ENCODE data around the gene ADARB2. TPM values are rescaled to one million over a fixed set of nuclear protein-coding genes. Genes with fewer than 3 reads are reported as not detected.

ADARB2 gene
- total and polyA plus RNA-seq, 4 donors: 0.55 to 0.70 (median 0.59) TPM; not detected in 1

DNA sequence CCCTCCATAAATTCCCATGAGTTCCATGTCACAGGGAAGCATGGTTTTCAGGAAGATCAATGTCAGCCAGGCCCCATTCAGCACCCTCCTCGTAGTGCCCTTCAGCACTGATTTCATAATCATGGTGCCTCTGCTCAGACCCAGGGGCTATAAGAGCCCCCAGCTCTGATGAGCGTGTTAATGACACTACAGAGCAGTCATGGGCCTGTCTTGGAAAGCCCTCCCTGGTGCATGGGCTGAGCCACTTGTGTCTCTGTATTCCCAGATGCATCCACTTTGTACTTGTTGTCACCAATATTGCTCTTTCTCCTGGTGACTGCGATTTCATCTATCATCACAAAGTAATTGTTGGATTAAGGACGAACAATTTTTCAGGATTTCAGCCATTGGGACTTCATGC, 154.6 kb downstream of the ADARB2 start:
- no peak overlapping the region for H3K4me3 ChIP-seq (ENCODE audit: low read depth in 1 of 3, low read length in 3 of 3)
- 69% methylated on average over 4 of the region's 4 CpGs for WGBS
- no peaks in the 10 kb centered on the region for H3K4me1 ChIP-seq (ENCODE audit: control insufficient read depth in 4 of 4, insufficient read depth in 4 of 4, low read length in 3 of 4)
- H3K9me3 ChIP-seq (ENCODE audit: control insufficient read depth in 4 of 4, low read length in 3 of 4): no peaks in the 10 kb centered on the region
- no peaks in the 10 kb centered on the region for H3K36me3 ChIP-seq (ENCODE audit: control insufficient read depth in 4 of 4, insufficient read depth in 3 of 4, low read depth in 1 of 4, low read length in 3 of 4)
- TF ChIP-seq SP1 (IDR thresholded peaks at IDR 0.05) (no peak), FOXA1 (IDR thresholded peaks at IDR 0.05) (no peak), HNF4A (conservative IDR thresholded peaks at IDR 0.05) (no peak), RXRA (IDR thresholded peaks at IDR 0.05) (no peak), HNF4G (IDR thresholded peaks at IDR 0.05) (no peak), RAD21 (IDR thresholded peaks at IDR 0.05) (no peak), TAF1 (conservative IDR thresholded peaks at IDR 0.05) (no peak), NR2F2 (IDR thresholded peaks at IDR 0.05) (no peak), FOXA2 (IDR thresholded peaks at IDR 0.05) (no peak), YY1 (IDR thresholded peaks at IDR 0.05) (no peak), EGR1 (IDR thresholded peaks at IDR 0.05; ENCODE audit: low read depth in 2 of 2) (no peak), GABPA (IDR thresholded peaks at IDR 0.05 in 1 of 2, conservative IDR thresholded peaks at IDR 0.05 in 1 of 2) (no peak), JUND (IDR thresholded peaks at IDR 0.05) (no peak)
- TF ChIP-seq, protein P1, sequence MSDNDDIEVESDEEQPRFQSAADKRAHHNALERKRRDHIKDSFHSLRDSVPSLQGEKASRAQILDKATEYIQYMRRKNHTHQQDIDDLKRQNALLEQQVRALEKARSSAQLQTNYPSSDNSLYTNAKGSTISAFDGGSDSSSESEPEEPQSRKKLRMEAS (IDR thresholded peaks at IDR 0.05): no peak
- TF ChIP-seq, protein P2, sequence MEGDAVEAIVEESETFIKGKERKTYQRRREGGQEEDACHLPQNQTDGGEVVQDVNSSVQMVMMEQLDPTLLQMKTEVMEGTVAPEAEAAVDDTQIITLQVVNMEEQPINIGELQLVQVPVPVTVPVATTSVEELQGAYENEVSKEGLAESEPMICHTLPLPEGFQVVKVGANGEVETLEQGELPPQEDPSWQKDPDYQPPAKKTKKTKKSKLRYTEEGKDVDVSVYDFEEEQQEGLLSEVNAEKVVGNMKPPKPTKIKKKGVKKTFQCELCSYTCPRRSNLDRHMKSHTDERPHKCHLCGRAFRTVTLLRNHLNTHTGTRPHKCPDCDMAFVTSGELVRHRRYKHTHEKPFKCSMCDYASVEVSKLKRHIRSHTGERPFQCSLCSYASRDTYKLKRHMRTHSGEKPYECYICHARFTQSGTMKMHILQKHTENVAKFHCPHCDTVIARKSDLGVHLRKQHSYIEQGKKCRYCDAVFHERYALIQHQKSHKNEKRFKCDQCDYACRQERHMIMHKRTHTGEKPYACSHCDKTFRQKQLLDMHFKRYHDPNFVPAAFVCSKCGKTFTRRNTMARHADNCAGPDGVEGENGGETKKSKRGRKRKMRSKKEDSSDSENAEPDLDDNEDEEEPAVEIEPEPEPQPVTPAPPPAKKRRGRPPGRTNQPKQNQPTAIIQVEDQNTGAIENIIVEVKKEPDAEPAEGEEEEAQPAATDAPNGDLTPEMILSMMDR (IDR thresholded peaks at IDR 0.05; ENCODE audit: low read depth, low read length, missing input control): no peak
- TF ChIP-seq, protein P3, sequence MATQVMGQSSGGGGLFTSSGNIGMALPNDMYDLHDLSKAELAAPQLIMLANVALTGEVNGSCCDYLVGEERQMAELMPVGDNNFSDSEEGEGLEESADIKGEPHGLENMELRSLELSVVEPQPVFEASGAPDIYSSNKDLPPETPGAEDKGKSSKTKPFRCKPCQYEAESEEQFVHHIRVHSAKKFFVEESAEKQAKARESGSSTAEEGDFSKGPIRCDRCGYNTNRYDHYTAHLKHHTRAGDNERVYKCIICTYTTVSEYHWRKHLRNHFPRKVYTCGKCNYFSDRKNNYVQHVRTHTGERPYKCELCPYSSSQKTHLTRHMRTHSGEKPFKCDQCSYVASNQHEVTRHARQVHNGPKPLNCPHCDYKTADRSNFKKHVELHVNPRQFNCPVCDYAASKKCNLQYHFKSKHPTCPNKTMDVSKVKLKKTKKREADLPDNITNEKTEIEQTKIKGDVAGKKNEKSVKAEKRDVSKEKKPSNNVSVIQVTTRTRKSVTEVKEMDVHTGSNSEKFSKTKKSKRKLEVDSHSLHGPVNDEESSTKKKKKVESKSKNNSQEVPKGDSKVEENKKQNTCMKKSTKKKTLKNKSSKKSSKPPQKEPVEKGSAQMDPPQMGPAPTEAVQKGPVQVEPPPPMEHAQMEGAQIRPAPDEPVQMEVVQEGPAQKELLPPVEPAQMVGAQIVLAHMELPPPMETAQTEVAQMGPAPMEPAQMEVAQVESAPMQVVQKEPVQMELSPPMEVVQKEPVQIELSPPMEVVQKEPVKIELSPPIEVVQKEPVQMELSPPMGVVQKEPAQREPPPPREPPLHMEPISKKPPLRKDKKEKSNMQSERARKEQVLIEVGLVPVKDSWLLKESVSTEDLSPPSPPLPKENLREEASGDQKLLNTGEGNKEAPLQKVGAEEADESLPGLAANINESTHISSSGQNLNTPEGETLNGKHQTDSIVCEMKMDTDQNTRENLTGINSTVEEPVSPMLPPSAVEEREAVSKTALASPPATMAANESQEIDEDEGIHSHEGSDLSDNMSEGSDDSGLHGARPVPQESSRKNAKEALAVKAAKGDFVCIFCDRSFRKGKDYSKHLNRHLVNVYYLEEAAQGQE (IDR thresholded peaks at IDR 0.05): no peak
- TF ChIP-seq, protein P4, sequence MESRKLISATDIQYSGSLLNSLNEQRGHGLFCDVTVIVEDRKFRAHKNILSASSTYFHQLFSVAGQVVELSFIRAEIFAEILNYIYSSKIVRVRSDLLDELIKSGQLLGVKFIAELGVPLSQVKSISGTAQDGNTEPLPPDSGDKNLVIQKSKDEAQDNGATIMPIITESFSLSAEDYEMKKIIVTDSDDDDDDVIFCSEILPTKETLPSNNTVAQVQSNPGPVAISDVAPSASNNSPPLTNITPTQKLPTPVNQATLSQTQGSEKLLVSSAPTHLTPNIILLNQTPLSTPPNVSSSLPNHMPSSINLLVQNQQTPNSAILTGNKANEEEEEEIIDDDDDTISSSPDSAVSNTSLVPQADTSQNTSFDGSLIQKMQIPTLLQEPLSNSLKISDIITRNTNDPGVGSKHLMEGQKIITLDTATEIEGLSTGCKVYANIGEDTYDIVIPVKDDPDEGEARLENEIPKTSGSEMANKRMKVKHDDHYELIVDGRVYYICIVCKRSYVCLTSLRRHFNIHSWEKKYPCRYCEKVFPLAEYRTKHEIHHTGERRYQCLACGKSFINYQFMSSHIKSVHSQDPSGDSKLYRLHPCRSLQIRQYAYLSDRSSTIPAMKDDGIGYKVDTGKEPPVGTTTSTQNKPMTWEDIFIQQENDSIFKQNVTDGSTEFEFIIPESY (IDR thresholded peaks at IDR 0.05): no peak
- TF ChIP-seq, protein P5, sequence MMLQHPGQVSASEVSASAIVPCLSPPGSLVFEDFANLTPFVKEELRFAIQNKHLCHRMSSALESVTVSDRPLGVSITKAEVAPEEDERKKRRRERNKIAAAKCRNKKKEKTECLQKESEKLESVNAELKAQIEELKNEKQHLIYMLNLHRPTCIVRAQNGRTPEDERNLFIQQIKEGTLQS (IDR thresholded peaks at IDR 0.05): no peak
- no peak overlapping the region for H3K27ac ChIP-seq (ENCODE audit: low read depth in 1 of 2, low read length in 2 of 2)
- peaks cover 0 to 5% (median 1%) of the 10 kb centered on the region in 4 donors for H3K27me3 ChIP-seq (ENCODE audit: control insufficient read depth in 4 of 4, insufficient read depth in 4 of 4, low read length in 3 of 4)
- no peak for DNase-seq (ENCODE audit: low spot score)
- no peak overlapping the region for H3K9ac ChIP-seq (ENCODE audit: low read depth in 1 of 2, low read length in 2 of 2)
